ENCODE measurements around the gene PCCA.

- TF ChIP-seq CTCF (IDR thresholded peaks at IDR 0.05; ENCODE audit: low read length) (no peak), EZH2 (IDR thresholded peaks at IDR 0.05; ENCODE audit: borderline replicate concordance, low read length) (no peak)
Observed at GRCh38 chr13:100211016-100211710, 122.3 kb downstream of the PCCA start.

All from OCI-LY1 (cell line).